ENCODE results near the gene KRTAP1-3.

DNA sequence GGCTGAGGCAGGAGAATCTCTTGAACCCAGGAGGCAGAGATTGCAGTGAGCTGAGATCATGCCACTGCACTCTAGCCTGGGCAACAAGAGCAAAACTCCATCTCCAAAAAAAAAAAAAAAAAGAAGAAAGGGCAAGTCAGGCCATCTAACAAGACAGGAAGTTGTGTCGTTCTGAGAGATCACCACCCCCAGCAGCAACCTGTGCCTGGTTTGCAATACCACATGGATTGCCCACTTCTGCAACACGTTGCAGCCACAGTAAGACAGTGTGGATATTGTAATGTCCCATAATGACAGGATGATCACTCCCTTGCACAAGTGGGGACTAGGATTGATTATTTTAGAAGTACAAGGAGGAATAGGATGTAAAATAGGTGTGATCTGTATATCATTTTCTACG lies 34.4 kb upstream of the KRTAP1-3 start:
- TF ChIP-seq, protein P1, sequence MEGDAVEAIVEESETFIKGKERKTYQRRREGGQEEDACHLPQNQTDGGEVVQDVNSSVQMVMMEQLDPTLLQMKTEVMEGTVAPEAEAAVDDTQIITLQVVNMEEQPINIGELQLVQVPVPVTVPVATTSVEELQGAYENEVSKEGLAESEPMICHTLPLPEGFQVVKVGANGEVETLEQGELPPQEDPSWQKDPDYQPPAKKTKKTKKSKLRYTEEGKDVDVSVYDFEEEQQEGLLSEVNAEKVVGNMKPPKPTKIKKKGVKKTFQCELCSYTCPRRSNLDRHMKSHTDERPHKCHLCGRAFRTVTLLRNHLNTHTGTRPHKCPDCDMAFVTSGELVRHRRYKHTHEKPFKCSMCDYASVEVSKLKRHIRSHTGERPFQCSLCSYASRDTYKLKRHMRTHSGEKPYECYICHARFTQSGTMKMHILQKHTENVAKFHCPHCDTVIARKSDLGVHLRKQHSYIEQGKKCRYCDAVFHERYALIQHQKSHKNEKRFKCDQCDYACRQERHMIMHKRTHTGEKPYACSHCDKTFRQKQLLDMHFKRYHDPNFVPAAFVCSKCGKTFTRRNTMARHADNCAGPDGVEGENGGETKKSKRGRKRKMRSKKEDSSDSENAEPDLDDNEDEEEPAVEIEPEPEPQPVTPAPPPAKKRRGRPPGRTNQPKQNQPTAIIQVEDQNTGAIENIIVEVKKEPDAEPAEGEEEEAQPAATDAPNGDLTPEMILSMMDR (IDR thresholded peaks at IDR 0.05), result no peak
- TF ChIP-seq POLR2A (IDR thresholded peaks at IDR 0.05), result no peak

All from Peyer's patch (tissue), 4 donors.